Ascending aorta (tissue), 2 donors: ENCODE measurements around the gene RPL28. TPM values are rescaled to one million over a fixed set of nuclear protein-coding genes. Genes with fewer than 3 reads are reported as not detected.
"Not testable (repeated sequence)": the region's sequence is repeated elsewhere in the genome, so short reads cannot be mapped to it uniquely, and the experiment has no call there.

Experiments used
- DNase-seq, 2 donors: peaks; one replicate each; pipeline ENCODE4 v3.0.0-alpha.2; 2019; ENCODE audit warnings: low spot score in 2 of 2
- H3K27ac ChIP-seq, 2 donors: fragments of 200-600 bp; sonication (generic); one replicate each; pipeline ENCODE4 v1.5.1; 2016 to 2017; ENCODE audit warnings: mild to moderate bottlenecking in 1 of 2
- H3K27me3 ChIP-seq: fragments of 200-600 bp; sonication (generic); one replicate; pipeline ENCODE4 v1.5.1; 2017
- H3K36me3 ChIP-seq, 2 donors: fragments of 200-600 bp; sonication (generic); one replicate each; pipeline ENCODE4 v1.5.1; 2016
- H3K4me1 ChIP-seq, 2 donors: fragments of 200-600 bp; sonication (generic); one replicate each; pipeline ENCODE4 v1.5.1; 2016 to 2017; ENCODE audit warnings: mild to moderate bottlenecking in 1 of 2
- H3K4me3 ChIP-seq, 2 donors: fragments of 200-600 bp; sonication (generic); one replicate each; pipeline ENCODE4 v1.5.1; 2016 to 2017; ENCODE audit warnings: mild to moderate bottlenecking in 1 of 2
- H3K9me3 ChIP-seq, 2 donors: fragments of 200-600 bp; sonication (generic); one replicate each; pipeline ENCODE4 v1.5.1; 2016
- CTCF ChIP-seq, 3 experiments: fragments of 200-600 bp in 2 of 3; fragments of 450-650 bp in 1 of 3; sonication (generic) in 2 of 3; IDR thresholded peaks; one replicate each; pipeline ENCODE4 v1.5.1; 2016 to 2019; ENCODE audit warnings: antibody characterized with exemption in 3 of 3, mild to moderate bottlenecking in 1 of 3, moderate library complexity in 1 of 3
- intact Hi-C: fragments of 100-400 bp; cut with DNase I; formaldehyde crosslinking; loops from one replicate; pipeline ENCODE4 v1.15.1; 2023
- total RNA-seq: library from RNA; depleted of rRNA; stranded (reverse); fragments of >200 nt; gene quantifications from one replicate; pipeline ENCODE4 v1.1.0, GENCODE V29; 2016

The RPL28 gene
- total RNA-seq, 1 donor from 2014 or later, result 542 TPM

- DNase-seq, result no peak
- Histone ChIP-seq H3K27ac (no peak overlapping the region), H3K9me3 (no peaks in the 10 kb centered on the region), H3K4me3 (no peak overlapping the region), H3K4me1 (no peaks in the 10 kb centered on the region), H3K27me3 (no peaks in the 10 kb centered on the region), H3K36me3 (peaks cover 19 to 42% of the 10 kb centered on the region in 2 donors)
- TF ChIP-seq CTCF (IDR thresholded peaks at IDR 0.05), result no peak
- intact Hi-C loops, result loop anchor here (10.0 kb wide), 1 partner anchor 914 kb away; the partner anchor contains the start of gene ZSCAN5A
Measured at GRCh38 chr19:55400281-55401087, 14.8 kb downstream of the RPL28 start.

DNA sequence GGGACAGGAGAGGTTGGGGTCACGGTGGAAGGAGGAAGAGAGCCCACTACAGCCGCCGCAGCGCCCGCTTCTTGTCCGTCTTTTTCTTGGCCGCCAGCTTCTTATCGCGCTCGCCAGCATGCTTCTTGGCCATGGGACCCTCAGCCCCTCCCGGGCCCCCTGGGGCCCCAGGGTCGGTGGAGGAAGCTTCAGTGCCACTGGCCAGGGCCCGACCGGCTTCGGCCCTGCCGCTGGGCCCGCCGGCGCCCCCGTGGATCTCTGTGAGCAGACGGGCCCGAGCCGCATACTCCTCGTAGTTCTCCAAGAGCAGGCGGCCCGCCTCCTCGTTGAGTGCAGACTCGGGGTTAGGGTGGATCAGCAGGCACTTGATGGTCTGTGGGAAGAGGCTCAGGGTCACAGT lies 15.7 kb downstream of the RPL28 start:
- not testable (repeated sequence) for H3K9me3 ChIP-seq, H3K27ac ChIP-seq, H3K4me3 ChIP-seq, H3K27me3 ChIP-seq, DNase-seq, H3K4me1 ChIP-seq
- intact Hi-C loops, result loop anchor here (10.0 kb wide), 1 partner anchor 913 kb away; the partner anchor contains the start of gene ZSCAN5A
- peaks cover 19 to 42% of the 10 kb centered on the region in 2 donors for H3K36me3 ChIP-seq

GRCh38 chr19:55402509-55402908 lies 16.8 kb downstream of the RPL28 start:
- TF ChIP-seq CTCF (IDR thresholded peaks at IDR 0.05), result no peak
- DNase-seq, result no peak
- peaks cover 7 to 13% of the 10 kb centered on the region in 2 donors for H3K4me1 ChIP-seq
- no peaks in the 10 kb centered on the region for H3K9me3 ChIP-seq
- intact Hi-C loops, result loop anchor here (10.0 kb wide), 1 partner anchor 912 kb away; the partner anchor contains the start of gene ZSCAN5A
- no peak overlapping the region for H3K4me3 ChIP-seq
- H3K36me3 ChIP-seq, result peaks cover 19 to 42% of the 10 kb centered on the region in 2 donors
- no peak overlapping the region for H3K27ac ChIP-seq
- no peaks in the 10 kb centered on the region for H3K27me3 ChIP-seq

GRCh38 chr19:55405638-55406037 lies 19.9 kb downstream of the RPL28 start:
- no peak overlapping the region for H3K27ac ChIP-seq
- DNase-seq, result no peak
- H3K4me1 ChIP-seq, result peaks cover 11 to 13% of the 10 kb centered on the region in 2 donors
- H3K27me3 ChIP-seq, result no peaks in the 10 kb centered on the region
- no peak for TF ChIP-seq CTCF (IDR thresholded peaks at IDR 0.05)
- H3K4me3 ChIP-seq, result peak overlapping the region in 1 of 2 donors; percentile 86
- peaks cover 19 to 39% of the 10 kb centered on the region in 2 donors for H3K36me3 ChIP-seq
- intact Hi-C loops, result loop anchor here (5.0 to 10.0 kb wide), 5 partner anchors 97 to 1538 kb away; partner anchors contain the start of genes LENG9, MYADM, PPP1R12C and ZSCAN5A
- H3K9me3 ChIP-seq, result no peaks in the 10 kb centered on the region

DNA sequence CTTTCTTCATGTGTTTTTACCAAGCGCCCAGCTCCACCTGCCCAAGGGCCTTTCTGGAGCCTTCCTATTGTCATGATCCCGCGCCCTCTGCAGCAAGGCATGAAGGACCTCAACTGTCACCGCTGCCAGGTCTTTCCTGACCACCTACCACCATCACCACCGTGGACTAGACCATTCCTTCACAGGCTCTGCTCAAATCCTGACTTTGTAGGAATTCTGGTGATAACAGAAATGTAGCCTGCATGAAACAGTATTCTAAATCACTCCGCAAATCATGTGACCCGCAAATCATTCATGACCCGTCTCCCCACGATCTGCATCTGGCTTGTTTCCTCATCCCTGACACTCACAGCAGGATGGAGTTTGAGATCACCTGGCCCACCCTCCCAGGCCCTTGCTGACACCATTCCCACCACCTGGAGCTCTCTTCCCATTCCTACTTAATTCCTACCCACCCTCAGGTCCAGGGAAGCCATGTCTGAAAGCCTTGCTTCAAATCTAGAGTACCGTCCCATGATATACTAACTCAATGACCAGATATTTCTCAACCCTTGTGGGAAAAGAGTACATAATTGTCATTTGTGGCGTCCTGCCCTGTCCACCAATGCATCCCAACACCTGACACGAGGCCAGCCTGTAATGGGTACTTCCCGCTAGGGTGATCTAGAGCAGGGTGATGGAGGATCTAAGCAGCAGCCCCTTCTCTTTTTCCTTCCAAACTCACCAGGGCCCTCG lies 20.5 kb downstream of the RPL28 start:
- Histone ChIP-seq H3K4me1 (peaks cover 11 to 13% of the 10 kb centered on the region in 2 donors), H3K4me3 (peak overlapping the region; percentile 86 to 92), H3K27me3 (no peaks in the 10 kb centered on the region), H3K27ac (no peak overlapping the region), H3K36me3 (peaks cover 19 to 33% of the 10 kb centered on the region in 2 donors), H3K9me3 (no peaks in the 10 kb centered on the region)
- TF ChIP-seq CTCF (IDR thresholded peaks at IDR 0.05), result no peak
- intact Hi-C loops, result loop anchor here (5.0 to 10.0 kb wide), 5 partner anchors 96 to 1539 kb away; partner anchors contain the start of genes LENG9, MYADM, PPP1R12C and ZSCAN5A
- DNase-seq, result no peak
